ENCODE results near the gene MACROD1. TPM values are rescaled to one million over a fixed set of nuclear protein-coding genes. Genes with fewer than 3 reads are reported as not detected.

MACROD1 gene
- polyA plus RNA-seq, 1 donor (not counting 4 experiments of a cell fraction or from before 2014, with no cell fraction given): 4.6 TPM

DNA sequence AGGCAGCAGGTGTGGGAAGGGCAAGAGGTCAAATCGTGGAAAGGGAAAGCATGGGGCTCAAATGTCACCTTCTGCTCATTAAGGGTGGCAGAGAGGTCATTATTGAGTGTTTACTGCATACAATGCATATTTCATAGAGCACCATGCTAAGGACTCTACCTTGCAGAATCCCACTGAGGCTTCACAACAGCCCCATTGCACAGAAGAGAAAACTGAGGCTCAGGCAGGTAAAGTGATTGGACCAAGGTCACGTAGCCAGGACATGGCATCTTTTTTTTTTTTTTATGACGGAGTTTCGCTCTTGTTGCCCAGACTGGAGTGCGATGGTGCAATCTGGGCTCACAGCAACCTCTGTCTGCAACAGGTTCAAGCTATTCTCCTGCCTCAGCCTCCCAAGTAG, 122.4 kb downstream of the MACROD1 start:
- Histone ChIP-seq H3K4me1 (ENCODE audit: control insufficient read depth, extremely low read depth, insufficient read depth, low read length) (no peaks in the 10 kb centered on the region), H3K79me2 (ENCODE audit: control insufficient read depth, insufficient read depth, low read length) (no peaks in the 10 kb centered on the region), H3K4me3 (ENCODE audit: control insufficient read depth in 2 of 3, extremely low read depth in 1 of 3, insufficient read depth in 2 of 3, low read depth in 1 of 3, low read length in 3 of 3) (no peak overlapping the region), H3K9me3 (ENCODE audit: control insufficient read depth, low read depth, low read length) (no peaks in the 10 kb centered on the region), H3K4me2 (ENCODE audit: control insufficient read depth, extremely low read depth, insufficient read depth, low read depth, low read length) (no peak overlapping the region), H3K36me3 (ENCODE audit: control insufficient read depth in 2 of 2, extremely low read depth in 1 of 2, insufficient read depth in 2 of 2, low read length in 2 of 2) (no peaks in the 10 kb centered on the region), H3K9me1 (ENCODE audit: control insufficient read depth, extremely low read depth, insufficient read depth, low read length) (no peaks in the 10 kb centered on the region), H3K27me3 (ENCODE audit: control insufficient read depth, extremely low read depth, insufficient read depth, low read length) (peaks cover 5% of the 10 kb centered on the region), H3K27ac (ENCODE audit: control insufficient read depth, insufficient read depth, low read length) (no peak overlapping the region), H3K9ac (ENCODE audit: control insufficient read depth, extremely low read depth, insufficient read depth, low read length) (no peak overlapping the region), H2AFZ (ENCODE audit: control insufficient read depth, low read length) (no peak overlapping the region), H4K20me1 (ENCODE audit: control insufficient read depth, extremely low read depth, insufficient read depth, low read length) (no peaks in the 10 kb centered on the region)
- no peak for FAIRE-seq
- dilution Hi-C loops (cut with MboI; ENCODE audit: extremely low pct_ligation_motif_present, low sequenced_read_pairs): no loop called here
- TF ChIP-seq EZH2 (IDR thresholded peaks at IDR 0.05; ENCODE audit: low read length): no peak
- TF ChIP-seq, protein P1, sequence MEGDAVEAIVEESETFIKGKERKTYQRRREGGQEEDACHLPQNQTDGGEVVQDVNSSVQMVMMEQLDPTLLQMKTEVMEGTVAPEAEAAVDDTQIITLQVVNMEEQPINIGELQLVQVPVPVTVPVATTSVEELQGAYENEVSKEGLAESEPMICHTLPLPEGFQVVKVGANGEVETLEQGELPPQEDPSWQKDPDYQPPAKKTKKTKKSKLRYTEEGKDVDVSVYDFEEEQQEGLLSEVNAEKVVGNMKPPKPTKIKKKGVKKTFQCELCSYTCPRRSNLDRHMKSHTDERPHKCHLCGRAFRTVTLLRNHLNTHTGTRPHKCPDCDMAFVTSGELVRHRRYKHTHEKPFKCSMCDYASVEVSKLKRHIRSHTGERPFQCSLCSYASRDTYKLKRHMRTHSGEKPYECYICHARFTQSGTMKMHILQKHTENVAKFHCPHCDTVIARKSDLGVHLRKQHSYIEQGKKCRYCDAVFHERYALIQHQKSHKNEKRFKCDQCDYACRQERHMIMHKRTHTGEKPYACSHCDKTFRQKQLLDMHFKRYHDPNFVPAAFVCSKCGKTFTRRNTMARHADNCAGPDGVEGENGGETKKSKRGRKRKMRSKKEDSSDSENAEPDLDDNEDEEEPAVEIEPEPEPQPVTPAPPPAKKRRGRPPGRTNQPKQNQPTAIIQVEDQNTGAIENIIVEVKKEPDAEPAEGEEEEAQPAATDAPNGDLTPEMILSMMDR (optimal IDR thresholded peaks at IDR 0.05 in 1 of 3, IDR thresholded peaks at IDR 0.05 in 1 of 3, conservative IDR thresholded peaks at IDR 0.05 in 1 of 3; ENCODE audit: extremely low read depth in 1 of 3, insufficient read depth in 2 of 3, low read length in 3 of 3): no peak
- no peak for DNase-seq (ENCODE audit: low read depth, low spot score)

DNA sequence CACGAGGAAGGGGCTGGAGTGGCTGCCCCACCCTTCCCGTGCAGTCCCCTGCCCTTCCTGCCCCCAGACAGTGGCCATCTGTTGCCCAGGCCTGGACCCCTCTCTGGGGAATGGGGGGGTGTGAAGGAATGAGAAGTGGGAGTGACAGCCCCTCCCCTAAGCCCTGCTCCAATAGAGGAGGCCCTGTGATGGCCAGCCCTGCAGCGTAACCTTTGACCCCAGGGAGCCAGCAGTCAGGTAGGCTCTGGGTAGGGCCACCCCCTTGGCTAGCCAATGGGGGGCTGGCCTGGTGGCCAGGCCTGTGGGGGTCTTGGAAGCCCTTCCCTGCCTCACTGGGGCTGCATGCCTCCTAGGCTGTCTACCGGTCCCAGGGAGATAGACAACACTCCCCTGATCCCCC, 123.6 kb downstream of the MACROD1 start:
- Histone ChIP-seq H3K4me2 (ENCODE audit: control insufficient read depth, extremely low read depth, insufficient read depth, low read depth, low read length) (no peak overlapping the region), H4K20me1 (ENCODE audit: control insufficient read depth, extremely low read depth, insufficient read depth, low read length) (no peaks in the 10 kb centered on the region), H2AFZ (ENCODE audit: control insufficient read depth, low read length) (no peak overlapping the region), H3K27me3 (ENCODE audit: control insufficient read depth, extremely low read depth, insufficient read depth, low read length) (peaks cover 16% of the 10 kb centered on the region), H3K9ac (ENCODE audit: control insufficient read depth, extremely low read depth, insufficient read depth, low read length) (no peak overlapping the region), H3K4me3 (ENCODE audit: control insufficient read depth in 2 of 3, extremely low read depth in 1 of 3, insufficient read depth in 2 of 3, low read depth in 1 of 3, low read length in 3 of 3) (no peak overlapping the region), H3K9me3 (ENCODE audit: control insufficient read depth, low read depth, low read length) (no peaks in the 10 kb centered on the region), H3K9me1 (ENCODE audit: control insufficient read depth, extremely low read depth, insufficient read depth, low read length) (no peaks in the 10 kb centered on the region), H3K36me3 (ENCODE audit: control insufficient read depth in 2 of 2, extremely low read depth in 1 of 2, insufficient read depth in 2 of 2, low read length in 2 of 2) (no peaks in the 10 kb centered on the region), H3K4me1 (ENCODE audit: control insufficient read depth, extremely low read depth, insufficient read depth, low read length) (no peaks in the 10 kb centered on the region), H3K27ac (ENCODE audit: control insufficient read depth, insufficient read depth, low read length) (no peak overlapping the region), H3K79me2 (ENCODE audit: control insufficient read depth, insufficient read depth, low read length) (no peaks in the 10 kb centered on the region)
- dilution Hi-C loops (cut with MboI; ENCODE audit: extremely low pct_ligation_motif_present, low sequenced_read_pairs): no loop called here
- TF ChIP-seq, protein P1 (optimal IDR thresholded peaks at IDR 0.05 in 1 of 3, IDR thresholded peaks at IDR 0.05 in 1 of 3, conservative IDR thresholded peaks at IDR 0.05 in 1 of 3; ENCODE audit: extremely low read depth in 1 of 3, insufficient read depth in 2 of 3, low read length in 3 of 3): no peak
- no peak for FAIRE-seq
- DNase-seq (ENCODE audit: low read depth, low spot score): no peak

All from keratinocyte (primary cell).